Activated CD8-positive, alpha-beta memory T cell treated with anti-CD3 and anti-CD28 coated beads, Interleukin-2, amount 50 U/mL, for 24 hours (primary cell): ENCODE data around the gene HAGH.
A peak's percentile ranks its signal among the peaks of the same experiment; 100 is the strongest.

Experiments used
- DNase-seq: peaks from one replicate; pipeline ENCODE4 v3.0.0-alpha.2; 2020; ENCODE audit errors: extremely low read depth

Gene HAGH

GRCh38 chr16:1786242-1787055, 40.2 kb downstream of the HAGH start:
- DNase-seq: no peak

GRCh38 chr16:1785846-1786170, 40.8 kb downstream of the HAGH start:
- DNase-seq: no peak

GRCh38 chr16:1784977-1785845, 41.4 kb downstream of the HAGH start:
- no peak for DNase-seq

- DNase-seq: peak; percentile 95
Observed at GRCh38 chr16:1782408-1783264, 44.0 kb downstream of the HAGH start, which contains the start of the genes NUBP2 and SPSB3. TSS of gene NUBP2 (plus strand) at chr16:1782960. CDS start at chr16:1783021, 61 bp downstream. TSS of gene SPSB3 (minus strand) at chr16:1782571. CDS start at chr16:1781483, 1,088 bp downstream.

GRCh38 chr16:1781758-1782407, 44.7 kb downstream of the HAGH start:
- DNase-seq: no peak

GRCh38 chr16:1781254-1781653, 45.4 kb downstream of the HAGH start:
- DNase-seq: no peak

- no peak for DNase-seq
Observed at GRCh38 chr16:1780677-1781072, 46.0 kb downstream of the HAGH start.

GRCh38 chr16:1779741-1780676, 46.6 kb downstream of the HAGH start:
- DNase-seq: no peak

- DNase-seq: no peak
Observed at GRCh38 chr16:1779234-1779701, 47.4 kb downstream of the HAGH start.

- DNase-seq: no peak
Observed at GRCh38 chr16:1778200-1779179, 48.1 kb downstream of the HAGH start.

- no peak for DNase-seq
Observed at GRCh38 chr16:1777375-1778199, 49.0 kb downstream of the HAGH start.

GRCh38 chr16:1776991-1777374, 49.6 kb downstream of the HAGH start:
- DNase-seq: no peak

- no peak for DNase-seq
Observed at GRCh38 chr16:1776672-1776955, 50.0 kb downstream of the HAGH start.

- no peak for DNase-seq
Observed at GRCh38 chr16:1775846-1776671, 50.6 kb downstream of the HAGH start.

- DNase-seq: no peak
Observed at GRCh38 chr16:1775006-1775845, 51.4 kb downstream of the HAGH start.

GRCh38 chr16:1774448-1774780, 52.2 kb downstream of the HAGH start:
- no peak for DNase-seq
